ENCODE data around the gene CD163L1.
"Not testable (repeated sequence)": the region's sequence is repeated elsewhere in the genome, so short reads cannot be mapped to it uniquely, and the experiment has no call there.

Gene CD163L1

GRCh38 chr12:7352661-7353060 lies 91.3 kb downstream of the CD163L1 start:
- DNase-seq (ENCODE audit: low read depth, low spot score) = no peak
- no peak overlapping the region for H3K9ac ChIP-seq (ENCODE audit: insufficient read length, low read depth)
- TF ChIP-seq SUZ12 (IDR thresholded peaks at IDR 0.05; ENCODE audit: extremely low read depth, insufficient read depth, insufficient read length) = no peak
- TF ChIP-seq YY1 (IDR thresholded peaks at IDR 0.05; ENCODE audit: insufficient read depth, insufficient read length) = no peak
- no peak for TF ChIP-seq ZNF274 (IDR thresholded peaks at IDR 0.05; ENCODE audit: low read depth, low read length)
- H3K27me3 ChIP-seq (ENCODE audit: insufficient read depth, insufficient read length) = no peaks in the 10 kb centered on the region
- no peak overlapping the region for H3K4me3 ChIP-seq (ENCODE audit: insufficient read length, low read depth)
- H3K36me3 ChIP-seq (ENCODE audit: insufficient read depth, insufficient read length, low read length) = no peaks in the 10 kb centered on the region
- no peaks in the 10 kb centered on the region for H3K4me1 ChIP-seq (ENCODE audit: insufficient read depth, insufficient read length)
- H3K9me3 ChIP-seq (ENCODE audit: insufficient read depth, low read length) = peaks cover 5% of the 10 kb centered on the region; the same call in 1 of the 2 replicates

- no peak for TF ChIP-seq SUZ12 (IDR thresholded peaks at IDR 0.05; ENCODE audit: extremely low read depth, insufficient read depth, insufficient read length)
- TF ChIP-seq ZNF274 (IDR thresholded peaks at IDR 0.05; ENCODE audit: low read depth, low read length) = no peak
- no peak for TF ChIP-seq YY1 (IDR thresholded peaks at IDR 0.05; ENCODE audit: insufficient read depth, insufficient read length)
- no peaks in the 10 kb centered on the region for H3K4me1 ChIP-seq (ENCODE audit: insufficient read depth, insufficient read length)
- H3K36me3 ChIP-seq (ENCODE audit: insufficient read depth, insufficient read length, low read length) = no peaks in the 10 kb centered on the region
- H3K9me3 ChIP-seq (ENCODE audit: insufficient read depth, low read length) = peaks cover 20% of the 10 kb centered on the region
- no peak overlapping the region for H3K9ac ChIP-seq (ENCODE audit: insufficient read length, low read depth)
- H3K27me3 ChIP-seq (ENCODE audit: insufficient read depth, insufficient read length) = no peaks in the 10 kb centered on the region
- no peak overlapping the region for H3K4me3 ChIP-seq (ENCODE audit: insufficient read length, low read depth)
- DNase-seq (ENCODE audit: low read depth, low spot score) = no peak
These were observed 92.8 kb downstream of the CD163L1 start for GRCh38 chr12:7351177-7351576.

- no peaks in the 10 kb centered on the region for H3K27me3 ChIP-seq (ENCODE audit: insufficient read depth, insufficient read length)
- peaks cover 37% of the 10 kb centered on the region for H3K9me3 ChIP-seq (ENCODE audit: insufficient read depth, low read length)
- no peak overlapping the region for H3K9ac ChIP-seq (ENCODE audit: insufficient read length, low read depth)
- TF ChIP-seq YY1 (IDR thresholded peaks at IDR 0.05; ENCODE audit: insufficient read depth, insufficient read length) (no peak), ZNF274 (IDR thresholded peaks at IDR 0.05; ENCODE audit: low read depth, low read length) (no peak), SUZ12 (IDR thresholded peaks at IDR 0.05; ENCODE audit: extremely low read depth, insufficient read depth, insufficient read length) (no peak)
- H3K4me1 ChIP-seq (ENCODE audit: insufficient read depth, insufficient read length) = peaks cover 3% of the 10 kb centered on the region
- H3K36me3 ChIP-seq (ENCODE audit: insufficient read depth, insufficient read length, low read length) = no peaks in the 10 kb centered on the region
- no peak for DNase-seq (ENCODE audit: low read depth, low spot score)
- H3K4me3 ChIP-seq (ENCODE audit: insufficient read length, low read depth) = no peak overlapping the region
These were observed 94.5 kb downstream of the CD163L1 start for GRCh38 chr12:7349418-7349817.

- no peak for DNase-seq (ENCODE audit: low read depth, low spot score)
- Histone ChIP-seq H3K27me3 (ENCODE audit: insufficient read depth, insufficient read length) (no peaks in the 10 kb centered on the region), H3K9me3 (ENCODE audit: insufficient read depth, low read length) (peaks cover 65% of the 10 kb centered on the region), H3K36me3 (ENCODE audit: insufficient read depth, insufficient read length, low read length) (no peaks in the 10 kb centered on the region), H3K9ac (ENCODE audit: insufficient read length, low read depth) (no peak overlapping the region), H3K4me1 (ENCODE audit: insufficient read depth, insufficient read length) (peaks cover 8% of the 10 kb centered on the region), H3K4me3 (ENCODE audit: insufficient read length, low read depth) (no peak overlapping the region)
- TF ChIP-seq SUZ12 (IDR thresholded peaks at IDR 0.05; ENCODE audit: extremely low read depth, insufficient read depth, insufficient read length) (no peak), ZNF274 (IDR thresholded peaks at IDR 0.05; ENCODE audit: low read depth, low read length) (no peak), YY1 (IDR thresholded peaks at IDR 0.05; ENCODE audit: insufficient read depth, insufficient read length) (no peak)
These were observed 97.3 kb downstream of the CD163L1 start for GRCh38 chr12:7346551-7347225.

GRCh38 chr12:7344833-7345606 lies 98.9 kb downstream of the CD163L1 start:
- Histone ChIP-seq H3K27me3 (ENCODE audit: insufficient read depth, insufficient read length) (no peaks in the 10 kb centered on the region), H3K4me3 (ENCODE audit: insufficient read length, low read depth) (no peak overlapping the region), H3K9me3 (ENCODE audit: insufficient read depth, low read length) (peaks cover 76% of the 10 kb centered on the region), H3K36me3 (ENCODE audit: insufficient read depth, insufficient read length, low read length) (no peaks in the 10 kb centered on the region), H3K9ac (ENCODE audit: insufficient read length, low read depth) (no peak overlapping the region), H3K4me1 (ENCODE audit: insufficient read depth, insufficient read length) (peaks cover 8% of the 10 kb centered on the region)
- no peak for TF ChIP-seq SUZ12 (IDR thresholded peaks at IDR 0.05; ENCODE audit: extremely low read depth, insufficient read depth, insufficient read length)
- TF ChIP-seq YY1 (IDR thresholded peaks at IDR 0.05; ENCODE audit: insufficient read depth, insufficient read length) = no peak
- TF ChIP-seq ZNF274 (IDR thresholded peaks at IDR 0.05; ENCODE audit: low read depth, low read length) = no peak
- peak; percentile 92 for DNase-seq (ENCODE audit: low read depth, low spot score)

GRCh38 chr12:7339675-7340074 lies 104.3 kb downstream of the CD163L1 start:
- no peak overlapping the region for H3K4me3 ChIP-seq (ENCODE audit: insufficient read length, low read depth)
- peaks cover 8% of the 10 kb centered on the region for H3K4me1 ChIP-seq (ENCODE audit: insufficient read depth, insufficient read length)
- no peaks in the 10 kb centered on the region for H3K36me3 ChIP-seq (ENCODE audit: insufficient read depth, insufficient read length, low read length)
- H3K9me3 ChIP-seq (ENCODE audit: insufficient read depth, low read length) = peaks cover 41% of the 10 kb centered on the region
- H3K9ac ChIP-seq (ENCODE audit: insufficient read length, low read depth) = no peak overlapping the region
- no peak for DNase-seq (ENCODE audit: low read depth, low spot score)
- TF ChIP-seq SUZ12 (IDR thresholded peaks at IDR 0.05; ENCODE audit: extremely low read depth, insufficient read depth, insufficient read length) = no peak
- TF ChIP-seq YY1 (IDR thresholded peaks at IDR 0.05; ENCODE audit: insufficient read depth, insufficient read length) = no peak
- H3K27me3 ChIP-seq (ENCODE audit: insufficient read depth, insufficient read length) = no peaks in the 10 kb centered on the region

GRCh38 chr12:7337790-7338189 lies 106.2 kb downstream of the CD163L1 start:
- DNase-seq (ENCODE audit: low read depth, low spot score); H3K36me3 ChIP-seq (ENCODE audit: insufficient read depth, insufficient read length, low read length): not testable (repeated sequence)

More at GRCh38 chr12:7337790-7338189, 106.2 kb downstream of the CD163L1 start:
- not testable (repeated sequence) for H3K4me1 ChIP-seq (ENCODE audit: insufficient read depth, insufficient read length); H3K27me3 ChIP-seq (ENCODE audit: insufficient read depth, insufficient read length); H3K4me3 ChIP-seq (ENCODE audit: insufficient read length, low read depth); H3K9ac ChIP-seq (ENCODE audit: insufficient read length, low read depth)
- H3K9me3 ChIP-seq (ENCODE audit: insufficient read depth, low read length) = peaks cover 22% of the 10 kb centered on the region
